K562 (cell line): Measurements from ENCODE around the gene INHBC. TPM values are rescaled to one million over a fixed set of nuclear protein-coding genes. Genes with fewer than 3 reads are reported as not detected.

ENCODE experiments used
- CTBP1 ChIP-seq: fragments of 450-650 bp; IDR thresholded peaks from 2 replicates; pipeline ENCODE4 v1.6.1; 2016; ENCODE audit warnings: borderline replicate concordance
- ESRRA ChIP-seq: fragments of 450-650 bp; IDR thresholded peaks from 2 replicates; pipeline ENCODE4 v1.6.1; 2014; ENCODE audit warnings: low read depth, mild to moderate bottlenecking, moderate library complexity, borderline replicate concordance
- FOXM1 ChIP-seq, 2 experiments: fragments of 450-650 bp in 1 of 2; sonication (generic) in 1 of 2; formaldehyde crosslinking in 1 of 2; IDR thresholded peaks; 2 replicates each; pipeline versions ENCODE4 v1.6.1 to v1.9.0; 2017 to 2022; ENCODE audit warnings: low read depth in 2 of 2, mild to moderate bottlenecking in 2 of 2, missing genetic modification reagents in 1 of 2, moderate library complexity in 1 of 2
- KDM4B ChIP-seq, 2 experiments: fragments of 450-650 bp in 1 of 2; sonication (generic) in 1 of 2; IDR thresholded peaks; 2 replicates each; pipeline ENCODE4 v1.6.1; 2016 to 2017; ENCODE audit warnings: borderline replicate concordance in 2 of 2, antibody characterized with exemption in 1 of 2, low read depth in 1 of 2, mild to moderate bottlenecking in 1 of 2
- ZNF766 ChIP-seq: fragments of 200-800 bp; sonication (Bioruptor generic); conservative IDR thresholded peaks from 2 replicates; pipeline ENCODE4 v1.6.1; 2016; ENCODE audit warnings: missing genetic modification characterization, missing compliant biosample characterization
- polyA plus RNA-seq, 8 experiments: library from polyadenylated mRNA; depleted of rRNA in 4 of 8; stranded (reverse) in 5 of 8; unstranded in 3 of 8; fragments of >200 nt; fragmentation: Nextera tagmentation in 2 of 8; fragmentation: Illumina TruSeq in 1 of 8; extraction: Ambion mirVana in 2 of 8; extraction: Trizol in 1 of 8; gene quantifications; 2 replicates each; pipeline versions ENCODE4 v1.2.1 to v1.2.3, GENCODE V29; 2011 to 2014; ENCODE audit warnings: inconsistent platforms in 1 of 8, missing spikeins in 1 of 8
- total RNA-seq, 7 experiments: library from RNA; depleted of rRNA in 6 of 7; stranded (reverse); fragments of >200 nt in 6 of 7; fragmentation: Illumina TruSeq in 2 of 7; extraction: Trizol in 2 of 7; gene quantifications; 2 replicates each; pipeline versions ENCODE4 v1.2.1 to v1.2.3, GENCODE V29; 2011 to 2021; ENCODE audit warnings: low replicate concordance in 1 of 7
- TF ChIP-seq, protein P1 (sequence below), 3 experiments: IDR thresholded peaks in 2 of 3; conservative IDR thresholded peaks in 1 of 3; 2 replicates each; pipeline ENCODE4 v1.5.1; 2011 to 2012; ENCODE audit warnings: low read length in 3 of 3, mild to moderate bottlenecking in 3 of 3, control low read depth in 2 of 3, improper control_type of control experiment in 1 of 3, inconsistent platforms in 1 of 3, low read depth in 1 of 3, mixed read lengths in 1 of 3, moderate library complexity in 1 of 3; ENCODE audit not compliant: insufficient read depth in 2 of 3
- TF ChIP-seq, protein P2 (sequence below): fragments of 450-650 bp; conservative IDR thresholded peaks from 2 replicates; pipeline ENCODE4 v1.6.1; 2016; ENCODE audit warnings: missing genetic modification characterization, low read depth, mild to moderate bottlenecking, control low read depth, missing compliant biosample characterization
- TF ChIP-seq, protein P3 (sequence below): sonication (generic); formaldehyde crosslinking; IDR thresholded peaks from 2 replicates; pipeline ENCODE4 v1.8.0; 2023; ENCODE audit warnings: mild to moderate bottlenecking, missing genetic modification reagents
- TF ChIP-seq, protein P4 (sequence below), 2 experiments: fragments of 450-650 bp in 1 of 2; IDR thresholded peaks; 2 replicates each; pipeline ENCODE4 v1.6.1; 2011 to 2017; ENCODE audit warnings: low read depth in 2 of 2, antibody characterized with exemption in 1 of 2, borderline replicate concordance in 1 of 2, low read length in 1 of 2, mild to moderate bottlenecking in 1 of 2, mixed read lengths in 1 of 2; ENCODE audit not compliant: control insufficient read depth in 1 of 2
- TF ChIP-seq, protein P5 (sequence below): fragments of 200-400 bp; formaldehyde crosslinking; IDR thresholded peaks from 2 replicates; pipeline ENCODE4 v1.6.1; 2017; ENCODE audit warnings: mild to moderate bottlenecking, low read depth, low read length, moderate library complexity

Gene INHBC
- total and polyA plus RNA-seq, 9 of the 15 experiments (the other 6 are each of a cell fraction or from before 2014, with no cell fraction given) = 0.07 to 0.24 (median 0.15) TPM; not detected in 4

DNA sequence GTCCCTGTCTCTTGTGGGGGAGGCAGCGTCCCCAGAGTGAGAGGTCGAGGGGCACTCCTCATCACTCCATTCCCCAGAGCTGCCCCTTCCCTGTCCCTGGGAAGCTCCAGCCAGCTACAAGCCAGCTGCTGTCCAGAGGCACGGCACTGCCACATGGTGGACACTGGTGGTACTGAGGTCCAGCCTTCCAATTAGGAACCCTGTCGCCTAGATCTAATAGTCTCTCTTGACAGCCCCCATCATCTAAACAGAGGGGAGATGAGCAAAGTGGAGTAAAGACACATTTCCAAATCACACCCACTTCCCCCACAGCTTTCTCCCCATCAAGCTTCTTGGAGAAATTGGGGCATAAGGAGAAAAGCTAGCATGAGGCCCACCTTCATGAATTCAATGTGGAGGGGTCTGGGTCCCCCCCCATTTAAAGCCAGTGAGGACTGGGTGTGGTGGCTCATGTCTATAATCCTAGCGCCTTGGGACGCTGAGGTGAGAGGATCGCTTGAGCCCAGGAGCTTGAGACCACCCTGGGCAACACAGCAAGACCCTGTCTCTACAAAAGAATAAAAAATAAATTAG, 18.4 kb downstream of the INHBC start (continued):
- TF ChIP-seq, protein P1, sequence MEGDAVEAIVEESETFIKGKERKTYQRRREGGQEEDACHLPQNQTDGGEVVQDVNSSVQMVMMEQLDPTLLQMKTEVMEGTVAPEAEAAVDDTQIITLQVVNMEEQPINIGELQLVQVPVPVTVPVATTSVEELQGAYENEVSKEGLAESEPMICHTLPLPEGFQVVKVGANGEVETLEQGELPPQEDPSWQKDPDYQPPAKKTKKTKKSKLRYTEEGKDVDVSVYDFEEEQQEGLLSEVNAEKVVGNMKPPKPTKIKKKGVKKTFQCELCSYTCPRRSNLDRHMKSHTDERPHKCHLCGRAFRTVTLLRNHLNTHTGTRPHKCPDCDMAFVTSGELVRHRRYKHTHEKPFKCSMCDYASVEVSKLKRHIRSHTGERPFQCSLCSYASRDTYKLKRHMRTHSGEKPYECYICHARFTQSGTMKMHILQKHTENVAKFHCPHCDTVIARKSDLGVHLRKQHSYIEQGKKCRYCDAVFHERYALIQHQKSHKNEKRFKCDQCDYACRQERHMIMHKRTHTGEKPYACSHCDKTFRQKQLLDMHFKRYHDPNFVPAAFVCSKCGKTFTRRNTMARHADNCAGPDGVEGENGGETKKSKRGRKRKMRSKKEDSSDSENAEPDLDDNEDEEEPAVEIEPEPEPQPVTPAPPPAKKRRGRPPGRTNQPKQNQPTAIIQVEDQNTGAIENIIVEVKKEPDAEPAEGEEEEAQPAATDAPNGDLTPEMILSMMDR (IDR thresholded peaks at IDR 0.05 in 2 of 3, conservative IDR thresholded peaks at IDR 0.05 in 1 of 3; ENCODE audit: insufficient read depth in 2 of 3, low read depth in 1 of 3, low read length in 3 of 3) = peak; percentile 95 to 98 (median 96)
- no peak for TF ChIP-seq ESRRA
- TF ChIP-seq KDM4B (IDR thresholded peaks at IDR 0.05; ENCODE audit: borderline replicate concordance in 2 of 2, low read depth in 1 of 2) = 0 out of 4 replicates have a peak, but pooled peaks of 1 of the 2 experiments have one; percentile 37
- TF ChIP-seq CTBP1 = no peak; the same call in 1 of the 2 replicates
- no peak for TF ChIP-seq ZNF766 (CRISPR knock-in tag)
- TF ChIP-seq, protein P2, sequence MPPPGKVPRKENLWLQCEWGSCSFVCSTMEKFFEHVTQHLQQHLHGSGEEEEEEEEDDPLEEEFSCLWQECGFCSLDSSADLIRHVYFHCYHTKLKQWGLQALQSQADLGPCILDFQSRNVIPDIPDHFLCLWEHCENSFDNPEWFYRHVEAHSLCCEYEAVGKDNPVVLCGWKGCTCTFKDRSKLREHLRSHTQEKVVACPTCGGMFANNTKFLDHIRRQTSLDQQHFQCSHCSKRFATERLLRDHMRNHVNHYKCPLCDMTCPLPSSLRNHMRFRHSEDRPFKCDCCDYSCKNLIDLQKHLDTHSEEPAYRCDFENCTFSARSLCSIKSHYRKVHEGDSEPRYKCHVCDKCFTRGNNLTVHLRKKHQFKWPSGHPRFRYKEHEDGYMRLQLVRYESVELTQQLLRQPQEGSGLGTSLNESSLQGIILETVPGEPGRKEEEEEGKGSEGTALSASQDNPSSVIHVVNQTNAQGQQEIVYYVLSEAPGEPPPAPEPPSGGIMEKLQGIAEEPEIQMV (tag) = no peak
- TF ChIP-seq, protein P3, sequence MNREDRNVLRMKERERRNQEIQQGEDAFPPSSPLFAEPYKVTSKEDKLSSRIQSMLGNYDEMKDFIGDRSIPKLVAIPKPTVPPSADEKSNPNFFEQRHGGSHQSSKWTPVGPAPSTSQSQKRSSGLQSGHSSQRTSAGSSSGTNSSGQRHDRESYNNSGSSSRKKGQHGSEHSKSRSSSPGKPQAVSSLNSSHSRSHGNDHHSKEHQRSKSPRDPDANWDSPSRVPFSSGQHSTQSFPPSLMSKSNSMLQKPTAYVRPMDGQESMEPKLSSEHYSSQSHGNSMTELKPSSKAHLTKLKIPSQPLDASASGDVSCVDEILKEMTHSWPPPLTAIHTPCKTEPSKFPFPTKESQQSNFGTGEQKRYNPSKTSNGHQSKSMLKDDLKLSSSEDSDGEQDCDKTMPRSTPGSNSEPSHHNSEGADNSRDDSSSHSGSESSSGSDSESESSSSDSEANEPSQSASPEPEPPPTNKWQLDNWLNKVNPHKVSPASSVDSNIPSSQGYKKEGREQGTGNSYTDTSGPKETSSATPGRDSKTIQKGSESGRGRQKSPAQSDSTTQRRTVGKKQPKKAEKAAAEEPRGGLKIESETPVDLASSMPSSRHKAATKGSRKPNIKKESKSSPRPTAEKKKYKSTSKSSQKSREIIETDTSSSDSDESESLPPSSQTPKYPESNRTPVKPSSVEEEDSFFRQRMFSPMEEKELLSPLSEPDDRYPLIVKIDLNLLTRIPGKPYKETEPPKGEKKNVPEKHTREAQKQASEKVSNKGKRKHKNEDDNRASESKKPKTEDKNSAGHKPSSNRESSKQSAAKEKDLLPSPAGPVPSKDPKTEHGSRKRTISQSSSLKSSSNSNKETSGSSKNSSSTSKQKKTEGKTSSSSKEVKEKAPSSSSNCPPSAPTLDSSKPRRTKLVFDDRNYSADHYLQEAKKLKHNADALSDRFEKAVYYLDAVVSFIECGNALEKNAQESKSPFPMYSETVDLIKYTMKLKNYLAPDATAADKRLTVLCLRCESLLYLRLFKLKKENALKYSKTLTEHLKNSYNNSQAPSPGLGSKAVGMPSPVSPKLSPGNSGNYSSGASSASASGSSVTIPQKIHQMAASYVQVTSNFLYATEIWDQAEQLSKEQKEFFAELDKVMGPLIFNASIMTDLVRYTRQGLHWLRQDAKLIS (CRISPR knock-in tag) = no peak
- TF ChIP-seq, protein P4, sequence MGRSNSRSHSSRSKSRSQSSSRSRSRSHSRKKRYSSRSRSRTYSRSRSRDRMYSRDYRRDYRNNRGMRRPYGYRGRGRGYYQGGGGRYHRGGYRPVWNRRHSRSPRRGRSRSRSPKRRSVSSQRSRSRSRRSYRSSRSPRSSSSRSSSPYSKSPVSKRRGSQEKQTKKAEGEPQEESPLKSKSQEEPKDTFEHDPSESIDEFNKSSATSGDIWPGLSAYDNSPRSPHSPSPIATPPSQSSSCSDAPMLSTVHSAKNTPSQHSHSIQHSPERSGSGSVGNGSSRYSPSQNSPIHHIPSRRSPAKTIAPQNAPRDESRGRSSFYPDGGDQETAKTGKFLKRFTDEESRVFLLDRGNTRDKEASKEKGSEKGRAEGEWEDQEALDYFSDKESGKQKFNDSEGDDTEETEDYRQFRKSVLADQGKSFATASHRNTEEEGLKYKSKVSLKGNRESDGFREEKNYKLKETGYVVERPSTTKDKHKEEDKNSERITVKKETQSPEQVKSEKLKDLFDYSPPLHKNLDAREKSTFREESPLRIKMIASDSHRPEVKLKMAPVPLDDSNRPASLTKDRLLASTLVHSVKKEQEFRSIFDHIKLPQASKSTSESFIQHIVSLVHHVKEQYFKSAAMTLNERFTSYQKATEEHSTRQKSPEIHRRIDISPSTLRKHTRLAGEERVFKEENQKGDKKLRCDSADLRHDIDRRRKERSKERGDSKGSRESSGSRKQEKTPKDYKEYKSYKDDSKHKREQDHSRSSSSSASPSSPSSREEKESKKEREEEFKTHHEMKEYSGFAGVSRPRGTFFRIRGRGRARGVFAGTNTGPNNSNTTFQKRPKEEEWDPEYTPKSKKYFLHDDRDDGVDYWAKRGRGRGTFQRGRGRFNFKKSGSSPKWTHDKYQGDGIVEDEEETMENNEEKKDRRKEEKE (IDR thresholded peaks at IDR 0.05; ENCODE audit: borderline replicate concordance in 1 of 2, control insufficient read depth in 1 of 2, low read depth in 2 of 2, low read length in 1 of 2) = no peak
- TF ChIP-seq, protein P5, sequence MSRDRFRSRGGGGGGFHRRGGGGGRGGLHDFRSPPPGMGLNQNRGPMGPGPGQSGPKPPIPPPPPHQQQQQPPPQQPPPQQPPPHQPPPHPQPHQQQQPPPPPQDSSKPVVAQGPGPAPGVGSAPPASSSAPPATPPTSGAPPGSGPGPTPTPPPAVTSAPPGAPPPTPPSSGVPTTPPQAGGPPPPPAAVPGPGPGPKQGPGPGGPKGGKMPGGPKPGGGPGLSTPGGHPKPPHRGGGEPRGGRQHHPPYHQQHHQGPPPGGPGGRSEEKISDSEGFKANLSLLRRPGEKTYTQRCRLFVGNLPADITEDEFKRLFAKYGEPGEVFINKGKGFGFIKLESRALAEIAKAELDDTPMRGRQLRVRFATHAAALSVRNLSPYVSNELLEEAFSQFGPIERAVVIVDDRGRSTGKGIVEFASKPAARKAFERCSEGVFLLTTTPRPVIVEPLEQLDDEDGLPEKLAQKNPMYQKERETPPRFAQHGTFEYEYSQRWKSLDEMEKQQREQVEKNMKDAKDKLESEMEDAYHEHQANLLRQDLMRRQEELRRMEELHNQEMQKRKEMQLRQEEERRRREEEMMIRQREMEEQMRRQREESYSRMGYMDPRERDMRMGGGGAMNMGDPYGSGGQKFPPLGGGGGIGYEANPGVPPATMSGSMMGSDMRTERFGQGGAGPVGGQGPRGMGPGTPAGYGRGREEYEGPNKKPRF = no peak
- TF ChIP-seq FOXM1 (IDR thresholded peaks at IDR 0.05; ENCODE audit: low read depth) = no peak
- TF ChIP-seq FOXM1 (CRISPR knock-in tag; IDR thresholded peaks at IDR 0.05; ENCODE audit: low read depth) = 0 out of 2 replicates have a peak, but pooled peaks have one; percentile 40
